ENCODE data around the gene FOXK1. TPM values are rescaled to one million over a fixed set of nuclear protein-coding genes. Genes with fewer than 3 reads are reported as not detected.
A peak's percentile ranks its signal among the peaks of the same experiment; 100 is the strongest.

The FOXK1 gene
- total and polyA plus RNA-seq, 2 donors (not counting 1 experiment from before 2014, with no cell fraction given), result 5.2 to 26.9 TPM

GRCh38 chr7:4739528-4739992 lies 57.5 kb downstream of the FOXK1 start:
- H3K4me3 ChIP-seq (replicated peaks in 1 of 4; ENCODE audit: control extremely low read depth in 1 of 4, insufficient read depth in 1 of 4, low read depth in 3 of 4, low read length in 4 of 4), result peak overlapping the region in 2 of 4 experiments; percentile 3 to 15
- peak; percentile 54 to 62 for DNase-seq (ENCODE audit: low read depth in 2 of 2)
- TF ChIP-seq EZH2 (IDR thresholded peaks at IDR 0.05; ENCODE audit: low read length, missing control alignments) (no peak), CTCF (conservative IDR thresholded peaks at IDR 0.05 in 1 of 2, IDR thresholded peaks at IDR 0.05 in 1 of 2; ENCODE audit: low read depth in 1 of 2, low read length in 2 of 2) (peak; percentile 42 to 54)

GRCh38 chr7:4740796-4741195 lies 58.7 kb downstream of the FOXK1 start:
- Histone ChIP-seq H3K27ac (ENCODE audit: insufficient read depth, low read length) (no peak overlapping the region), H3K9ac (ENCODE audit: insufficient read depth, low read length) (no peak overlapping the region), H4K20me1 (ENCODE audit: control insufficient read depth, extremely low read depth, insufficient read depth, low read length) (no peaks in the 10 kb centered on the region), H3K79me2 (ENCODE audit: control insufficient read depth, insufficient read depth, low read length) (peaks cover 27% of the 10 kb centered on the region), H3K4me2 (ENCODE audit: extremely low read depth, insufficient read depth, low read length) (no peak overlapping the region), H2AFZ (ENCODE audit: low read length) (no peak overlapping the region), H3K4me1 (ENCODE audit: control insufficient read depth, extremely low read depth, insufficient read depth, low read length) (peaks cover 19% of the 10 kb centered on the region), H3K27me3 (ENCODE audit: control insufficient read depth, insufficient read depth, low read length) (no peaks in the 10 kb centered on the region), H3K9me3 (ENCODE audit: control insufficient read depth, insufficient read depth, low read depth, low read length) (no peaks in the 10 kb centered on the region), H3K36me3 (ENCODE audit: control insufficient read depth, insufficient read depth, low read length) (peaks cover 13% of the 10 kb centered on the region), H3K4me3 (replicated peaks in 1 of 4; ENCODE audit: control extremely low read depth in 1 of 4, insufficient read depth in 1 of 4, low read depth in 3 of 4, low read length in 4 of 4) (no peak overlapping the region)
- DNase-seq (ENCODE audit: low read depth in 2 of 2), result no peak
- TF ChIP-seq CTCF (conservative IDR thresholded peaks at IDR 0.05 in 1 of 2, IDR thresholded peaks at IDR 0.05 in 1 of 2; ENCODE audit: low read depth in 1 of 2, low read length in 2 of 2) (no peak), EZH2 (IDR thresholded peaks at IDR 0.05; ENCODE audit: low read length, missing control alignments) (no peak)

More at GRCh38 chr7:4739528-4739992, 57.5 kb downstream of the FOXK1 start:
- Histone ChIP-seq H3K4me1 (ENCODE audit: control insufficient read depth, extremely low read depth, insufficient read depth, low read length) (peaks cover 14% of the 10 kb centered on the region), H4K20me1 (ENCODE audit: control insufficient read depth, extremely low read depth, insufficient read depth, low read length) (no peaks in the 10 kb centered on the region), H3K27ac (ENCODE audit: insufficient read depth, low read length) (peak overlapping the region; percentile 92), H3K36me3 (ENCODE audit: control insufficient read depth, insufficient read depth, low read length) (peaks cover 13% of the 10 kb centered on the region), H3K4me2 (ENCODE audit: extremely low read depth, insufficient read depth, low read length) (peak overlapping the region; percentile 88), H2AFZ (ENCODE audit: low read length) (no peak overlapping the region), H3K79me2 (ENCODE audit: control insufficient read depth, insufficient read depth, low read length) (peaks cover 36% of the 10 kb centered on the region), H3K9me3 (ENCODE audit: control insufficient read depth, insufficient read depth, low read depth, low read length) (no peaks in the 10 kb centered on the region), H3K9ac (ENCODE audit: insufficient read depth, low read length) (peak overlapping the region; percentile 0), H3K27me3 (ENCODE audit: control insufficient read depth, insufficient read depth, low read length) (no peaks in the 10 kb centered on the region)

GRCh38 chr7:4742051-4742573 lies 60.0 kb downstream of the FOXK1 start:
- TF ChIP-seq EZH2 (IDR thresholded peaks at IDR 0.05; ENCODE audit: low read length, missing control alignments) (no peak), CTCF (conservative IDR thresholded peaks at IDR 0.05 in 1 of 2, IDR thresholded peaks at IDR 0.05 in 1 of 2; ENCODE audit: low read depth in 1 of 2, low read length in 2 of 2) (no peak)
- Histone ChIP-seq H4K20me1 (ENCODE audit: control insufficient read depth, extremely low read depth, insufficient read depth, low read length) (no peaks in the 10 kb centered on the region), H3K79me2 (ENCODE audit: control insufficient read depth, insufficient read depth, low read length) (peaks cover 27% of the 10 kb centered on the region)

More at GRCh38 chr7:4742051-4742573, 60.0 kb downstream of the FOXK1 start:
- H3K27me3 ChIP-seq (ENCODE audit: control insufficient read depth, insufficient read depth, low read length), result no peaks in the 10 kb centered on the region
- DNase-seq (ENCODE audit: low read depth in 2 of 2), result peak in 1 of 2 donors; percentile 17
- no peak overlapping the region for H2AFZ ChIP-seq (ENCODE audit: low read length)
- H3K4me2 ChIP-seq (ENCODE audit: extremely low read depth, insufficient read depth, low read length), result no peak overlapping the region
- H3K4me3 ChIP-seq (replicated peaks in 1 of 4; ENCODE audit: control extremely low read depth in 1 of 4, insufficient read depth in 1 of 4, low read depth in 3 of 4, low read length in 4 of 4), result no peak overlapping the region
- no peak overlapping the region for H3K9ac ChIP-seq (ENCODE audit: insufficient read depth, low read length)
- H3K4me1 ChIP-seq (ENCODE audit: control insufficient read depth, extremely low read depth, insufficient read depth, low read length), result peaks cover 26% of the 10 kb centered on the region
- H3K27ac ChIP-seq (ENCODE audit: insufficient read depth, low read length), result no peak overlapping the region
- no peaks in the 10 kb centered on the region for H3K9me3 ChIP-seq (ENCODE audit: control insufficient read depth, insufficient read depth, low read depth, low read length)
- peaks cover 14% of the 10 kb centered on the region for H3K36me3 ChIP-seq (ENCODE audit: control insufficient read depth, insufficient read depth, low read length)

Measured in fibroblast of lung (primary cell).